Measurements from ENCODE around the gene SEMA4B. TPM values are rescaled to one million over a fixed set of nuclear protein-coding genes. Genes with fewer than 3 reads are reported as not detected.

Gene SEMA4B
- total RNA-seq, 1 donor from 2014 or later, result 31.8 TPM

DNA sequence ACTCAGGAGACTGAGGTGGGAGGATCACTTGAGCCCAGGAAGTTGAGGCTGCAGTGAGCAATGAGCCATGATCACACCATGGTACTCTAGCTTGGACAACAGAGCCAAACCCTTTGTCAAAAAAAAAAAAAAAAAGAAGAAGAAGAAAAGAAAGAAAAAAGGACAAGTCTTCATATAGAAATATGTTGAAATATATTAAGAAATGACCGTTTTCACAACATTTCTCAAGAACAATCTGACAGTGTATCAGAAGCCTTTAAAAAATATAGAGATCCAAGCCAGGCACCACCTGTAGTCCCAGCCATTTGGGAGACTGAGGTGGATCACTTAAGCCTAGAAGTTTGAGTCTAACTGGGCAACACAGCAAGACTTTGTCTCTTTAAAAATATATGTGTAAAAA is 29.5 kb upstream of the SEMA4B start:
- DNase-seq, result no peak
- Mint-ChIP-seq H3K9me3 (ENCODE audit: unreplicated experiment) (no peaks in the 10 kb centered on the region), H3K4me3 (ENCODE audit: unreplicated experiment) (no peak overlapping the region), H3K36me3 (ENCODE audit: unreplicated experiment) (no peaks in the 10 kb centered on the region), H3K27me3 (ENCODE audit: unreplicated experiment) (no peaks in the 10 kb centered on the region), H3K4me1 (ENCODE audit: low read depth, unreplicated experiment) (peaks cover 2% of the 10 kb centered on the region), H3K27ac (ENCODE audit: unreplicated experiment) (no peak overlapping the region)
- TF ChIP-seq, protein P1, sequence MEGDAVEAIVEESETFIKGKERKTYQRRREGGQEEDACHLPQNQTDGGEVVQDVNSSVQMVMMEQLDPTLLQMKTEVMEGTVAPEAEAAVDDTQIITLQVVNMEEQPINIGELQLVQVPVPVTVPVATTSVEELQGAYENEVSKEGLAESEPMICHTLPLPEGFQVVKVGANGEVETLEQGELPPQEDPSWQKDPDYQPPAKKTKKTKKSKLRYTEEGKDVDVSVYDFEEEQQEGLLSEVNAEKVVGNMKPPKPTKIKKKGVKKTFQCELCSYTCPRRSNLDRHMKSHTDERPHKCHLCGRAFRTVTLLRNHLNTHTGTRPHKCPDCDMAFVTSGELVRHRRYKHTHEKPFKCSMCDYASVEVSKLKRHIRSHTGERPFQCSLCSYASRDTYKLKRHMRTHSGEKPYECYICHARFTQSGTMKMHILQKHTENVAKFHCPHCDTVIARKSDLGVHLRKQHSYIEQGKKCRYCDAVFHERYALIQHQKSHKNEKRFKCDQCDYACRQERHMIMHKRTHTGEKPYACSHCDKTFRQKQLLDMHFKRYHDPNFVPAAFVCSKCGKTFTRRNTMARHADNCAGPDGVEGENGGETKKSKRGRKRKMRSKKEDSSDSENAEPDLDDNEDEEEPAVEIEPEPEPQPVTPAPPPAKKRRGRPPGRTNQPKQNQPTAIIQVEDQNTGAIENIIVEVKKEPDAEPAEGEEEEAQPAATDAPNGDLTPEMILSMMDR (IDR thresholded peaks at IDR 0.05; ENCODE audit: partially characterized antibody, unreplicated experiment), result no peak

DNA sequence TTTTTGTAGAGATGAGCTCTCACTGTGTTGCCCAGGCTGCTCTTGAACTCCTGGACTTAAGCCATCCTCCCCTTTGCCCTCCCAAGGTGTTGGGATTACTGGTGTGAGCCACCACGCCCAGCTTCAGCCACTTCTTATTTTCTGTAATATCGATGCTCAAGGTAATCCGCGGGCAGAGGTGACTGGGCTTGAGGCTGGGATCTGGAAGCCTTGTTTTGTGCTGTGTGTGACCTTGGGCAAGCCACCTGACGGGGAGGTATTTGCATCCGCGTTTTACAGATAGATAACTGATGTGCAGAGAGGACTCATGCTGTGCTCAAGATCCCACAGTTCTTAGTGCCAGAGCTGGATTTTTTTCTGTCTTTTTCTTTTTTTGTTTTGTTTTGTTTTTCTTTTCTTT is 27.8 kb upstream of the SEMA4B start:
- Mint-ChIP-seq H3K4me1 (ENCODE audit: low read depth, unreplicated experiment) (peaks cover 2% of the 10 kb centered on the region), H3K27me3 (ENCODE audit: unreplicated experiment) (no peaks in the 10 kb centered on the region), H3K9me3 (ENCODE audit: unreplicated experiment) (no peaks in the 10 kb centered on the region), H3K27ac (ENCODE audit: unreplicated experiment) (no peak overlapping the region), H3K36me3 (ENCODE audit: unreplicated experiment) (no peaks in the 10 kb centered on the region), H3K4me3 (ENCODE audit: unreplicated experiment) (no peak overlapping the region)
- TF ChIP-seq, protein P1 (IDR thresholded peaks at IDR 0.05; ENCODE audit: partially characterized antibody, unreplicated experiment), result no peak
- no peak for DNase-seq

DNA sequence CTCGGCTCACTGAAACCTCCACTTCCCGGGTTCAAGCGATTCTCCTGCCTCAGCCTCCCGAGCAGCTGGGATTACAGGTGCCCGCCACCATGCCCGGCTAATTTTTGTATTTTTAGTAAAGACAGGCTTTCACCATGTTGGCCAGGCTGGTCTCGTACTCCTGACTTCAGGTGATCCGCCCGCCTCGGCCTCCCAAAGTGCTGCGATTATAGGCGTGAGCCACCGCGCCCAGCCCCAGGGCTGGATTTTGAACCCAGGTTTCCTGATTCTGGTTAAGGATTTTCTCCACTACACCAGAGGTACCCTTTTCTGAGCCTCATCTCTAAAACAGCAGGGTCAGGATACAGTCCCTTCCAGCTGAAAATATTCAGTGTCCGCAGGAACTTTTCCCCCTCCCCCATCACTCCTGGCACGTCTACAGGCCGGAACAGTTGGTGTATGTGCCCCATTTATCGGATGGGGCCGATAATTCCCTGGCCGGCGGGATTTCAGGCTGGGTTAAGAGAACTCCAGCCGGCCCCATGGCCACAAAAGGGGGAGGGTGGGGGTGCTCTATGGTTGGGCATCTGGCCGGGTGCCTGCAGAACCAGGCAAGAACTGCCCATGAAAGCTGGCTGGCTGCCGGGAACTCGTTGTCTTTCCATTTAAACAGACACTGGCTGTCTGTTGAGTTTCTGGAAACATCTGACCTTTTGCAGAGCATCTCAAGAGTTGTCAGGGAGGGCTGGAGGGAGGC is 26.8 kb upstream of the SEMA4B start:
- Mint-ChIP-seq H3K27ac (ENCODE audit: unreplicated experiment) (no peak overlapping the region), H3K9me3 (ENCODE audit: unreplicated experiment) (peaks cover 2% of the 10 kb centered on the region), H3K36me3 (ENCODE audit: unreplicated experiment) (no peaks in the 10 kb centered on the region), H3K27me3 (ENCODE audit: unreplicated experiment) (no peaks in the 10 kb centered on the region), H3K4me3 (ENCODE audit: unreplicated experiment) (no peak overlapping the region), H3K4me1 (ENCODE audit: low read depth, unreplicated experiment) (peaks cover 2% of the 10 kb centered on the region)
- TF ChIP-seq, protein P1 (IDR thresholded peaks at IDR 0.05; ENCODE audit: partially characterized antibody, unreplicated experiment), result no peak
- DNase-seq, result no peak

DNA sequence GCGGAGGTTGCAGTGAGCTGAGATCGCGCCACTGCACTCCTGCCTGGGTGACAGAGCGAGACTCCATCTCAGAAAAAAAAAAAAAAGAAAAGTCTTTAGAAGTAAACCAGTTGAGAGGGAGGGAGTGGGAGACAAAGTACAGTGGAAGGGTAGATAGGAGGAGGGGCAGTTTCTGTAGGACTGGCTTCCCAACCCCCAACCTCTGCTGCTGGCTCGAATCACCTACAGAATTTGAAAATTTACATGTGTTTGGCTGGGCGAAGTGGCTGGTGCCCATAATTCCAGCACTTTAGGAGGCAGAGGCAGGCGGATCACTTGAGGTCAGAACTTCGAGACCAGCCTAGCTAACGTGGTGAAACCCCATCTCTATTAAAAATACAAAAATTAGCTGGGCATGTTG is 24.1 kb upstream of the SEMA4B start:
- H3K9me3 Mint-ChIP-seq (ENCODE audit: unreplicated experiment), result peaks cover 2% of the 10 kb centered on the region
- TF ChIP-seq, protein P1 (IDR thresholded peaks at IDR 0.05; ENCODE audit: partially characterized antibody, unreplicated experiment), result no peak
- peaks cover 2% of the 10 kb centered on the region for H3K4me1 Mint-ChIP-seq (ENCODE audit: low read depth, unreplicated experiment)
- H3K36me3 Mint-ChIP-seq (ENCODE audit: unreplicated experiment), result no peaks in the 10 kb centered on the region
- no peak overlapping the region for H3K4me3 Mint-ChIP-seq (ENCODE audit: unreplicated experiment)
- H3K27me3 Mint-ChIP-seq (ENCODE audit: unreplicated experiment), result no peaks in the 10 kb centered on the region
- no peak for DNase-seq
- H3K27ac Mint-ChIP-seq (ENCODE audit: unreplicated experiment), result no peak overlapping the region
